Subcutaneous preadipocyte (primary cell): Measurements from ENCODE around the gene OR2M4. TPM values are rescaled to one million over a fixed set of nuclear protein-coding genes. Genes with fewer than 3 reads are reported as not detected.

Experiments
- total RNA-seq: library from RNA; depleted of rRNA; stranded (reverse); fragments of >200 nt; gene quantifications from 2 replicates; pipeline ENCODE4 v1.2.3, GENCODE V29; 2012

OR2M4 gene
- not detected in 2 replicates for total RNA-seq

DNA sequence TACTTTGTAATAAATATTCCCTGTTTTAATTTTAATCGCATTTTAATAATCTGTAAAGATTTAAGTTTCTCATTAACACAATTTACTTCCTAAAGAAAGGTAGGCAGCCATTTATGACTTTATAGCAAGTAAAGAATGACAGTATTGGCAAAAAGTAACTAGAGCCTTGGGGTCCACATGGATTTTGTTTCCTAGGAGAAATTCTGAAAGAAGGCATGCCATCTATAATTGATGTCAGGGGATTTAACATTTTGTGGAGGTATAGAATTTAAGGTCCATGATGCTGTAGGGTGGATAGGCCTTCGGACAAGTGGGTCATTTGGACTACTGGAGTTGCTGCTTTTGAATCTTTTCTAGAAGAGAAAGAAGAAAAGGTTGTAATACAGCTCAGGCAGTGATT lies at the start of gene OR2M4:
Gene OR2M4 (plus strand): TSS at position 301 of the 400 bp plus-strand sequence. CDS start 7,512 bp downstream, outside the sequence.

GRCh38 chr1:248196965-248197364 lies 34.3 kb upstream of the OR2M4 start, which contains the start of gene OR2M3:
Gene OR2M3 (plus strand): TSS chr1:248197265. CDS start chr1:248203068, 5,803 bp downstream.

DNA sequence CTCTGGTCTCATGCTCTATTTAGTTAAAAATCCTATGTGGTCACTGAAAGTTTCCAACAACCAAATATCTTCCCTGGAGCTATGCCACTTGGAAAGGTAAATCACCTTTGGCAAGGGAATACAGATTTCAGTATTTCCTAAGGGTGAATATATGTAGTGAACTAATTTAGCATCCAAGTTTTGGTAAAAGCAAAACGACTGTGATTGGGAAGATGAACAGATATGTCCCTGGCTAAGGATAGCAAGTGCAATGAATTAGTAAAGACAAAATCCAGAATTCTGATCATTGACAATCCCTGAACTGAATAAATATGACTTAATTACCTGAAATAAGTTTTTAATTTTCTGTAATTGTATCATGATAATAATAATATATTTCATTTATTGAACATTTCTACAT lies 46.7 kb downstream of the OR2M4 start, which contains the start of gene OR2T33:
Gene OR2T33 (minus strand): TSS at position 101 of the 400 bp plus-strand sequence. CDS start 4,162 bp downstream, outside the sequence.

Other genes starting within 250 kb of the OR2M4 start
- not detected in 2 replicates for gene OR2L5, start 217.8 kb upstream of the OR2M4 start, total RNA-seq
- gene OR2L2, start 201.3 kb upstream of the OR2M4 start, total RNA-seq = under 0.01 TPM in 1 of 2 replicates, not detected in the other
- not detected in 2 replicates for gene OR2L3, start 184.6 kb upstream of the OR2M4 start, total RNA-seq
- not detected in 2 replicates for gene OR2L13, start 136.2 kb upstream of the OR2M4 start, total RNA-seq
- not detected in 2 replicates for gene OR2M5, start 86.3 kb upstream of the OR2M4 start, total RNA-seq
- not detected in 2 replicates for gene OR2M2, start 56.6 kb upstream of the OR2M4 start, total RNA-seq
- not detected in 2 replicates for gene OR2M3, start 34.2 kb upstream of the OR2M4 start, total RNA-seq
- not detected in 2 replicates for gene OR2T33, start 46.6 kb downstream of the OR2M4 start, total RNA-seq
- not detected in 2 replicates for gene OR2T12, start 72.0 kb downstream of the OR2M4 start, total RNA-seq
- gene OR2M7, start 93.2 kb downstream of the OR2M4 start, total RNA-seq = not detected in 2 replicates
- not detected in 2 replicates for gene OR14C36, start 117.4 kb downstream of the OR2M4 start, total RNA-seq
- not detected in 2 replicates for gene OR2T4, start 130.2 kb downstream of the OR2M4 start, total RNA-seq
- gene OR2T6, start 144.3 kb downstream of the OR2M4 start, total RNA-seq = not detected in 2 replicates
- not detected in 2 replicates for gene OR2T1, start 171.6 kb downstream of the OR2M4 start, total RNA-seq
- not detected in 2 replicates for gene OR2T2, start 214.2 kb downstream of the OR2M4 start, total RNA-seq
- gene OR2T3, start 241.9 kb downstream of the OR2M4 start, total RNA-seq = not detected in 2 replicates